Activated T-cell treated with anti-CD3 and anti-CD28 coated beads, Interleukin-2, amount 50 U/mL, for 1 hour (primary cell): ENCODE measurements around the gene TCF4.

Experiments used
- DNase-seq: peaks from one replicate; pipeline ENCODE4 v3.0.0-alpha.2; 2020

Gene TCF4

GRCh38 chr18:55380589-55380988 lies 207.4 kb downstream of the TCF4 start:
- no peak for DNase-seq

- DNase-seq = no peak
These were observed 211.6 kb downstream of the TCF4 start for GRCh38 chr18:55376387-55376786.

DNA sequence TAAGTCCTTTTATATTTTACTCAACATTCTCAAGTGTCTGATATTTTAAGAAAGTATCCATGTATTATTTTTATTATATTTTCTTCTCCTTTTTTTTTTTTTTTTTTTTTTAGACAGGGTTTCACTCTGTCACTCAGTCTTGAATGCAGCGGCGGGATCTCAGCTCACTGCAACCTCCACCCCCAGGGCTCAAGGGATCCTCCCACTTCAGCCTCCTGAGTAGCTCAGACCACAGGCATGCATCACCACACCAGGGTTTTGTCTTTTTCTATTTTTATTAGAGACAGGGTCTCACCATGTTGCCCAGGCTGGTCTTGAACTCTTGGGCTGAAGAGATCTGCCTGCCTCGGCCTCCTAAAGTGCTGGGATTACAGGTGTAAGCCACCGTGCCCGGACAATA lies 212.1 kb downstream of the TCF4 start:
- DNase-seq = no peak

GRCh38 chr18:55374741-55375140 lies 213.3 kb downstream of the TCF4 start:
- no peak for DNase-seq

DNA sequence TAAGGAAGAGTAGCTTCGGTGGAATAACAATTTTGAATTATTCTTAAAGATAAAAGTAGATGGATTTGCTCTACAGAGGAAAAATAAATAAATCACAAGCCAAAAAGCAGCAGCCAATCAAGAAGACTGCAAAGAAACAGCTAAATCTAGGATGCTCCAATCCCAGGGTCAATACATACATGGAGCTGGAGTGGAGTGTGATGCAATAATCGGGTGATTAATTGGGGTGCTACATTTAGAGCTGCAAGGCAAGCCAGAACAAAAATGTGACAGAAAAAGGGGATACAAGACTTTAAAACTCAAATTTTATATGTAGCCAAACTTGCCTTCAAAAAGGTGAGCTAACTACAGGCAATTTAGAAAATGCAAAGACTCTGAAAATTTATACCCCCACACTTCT lies 215.8 kb downstream of the TCF4 start:
- no peak for DNase-seq

- no peak for DNase-seq
These were observed 217.1 kb downstream of the TCF4 start for GRCh38 chr18:55370936-55371335.

GRCh38 chr18:55369346-55369745 lies 218.6 kb downstream of the TCF4 start:
- DNase-seq = no peak

GRCh38 chr18:55365342-55365741 lies 222.7 kb downstream of the TCF4 start:
- no peak for DNase-seq

- no peak for DNase-seq
These were observed 225.7 kb downstream of the TCF4 start for GRCh38 chr18:55362303-55362702.

GRCh38 chr18:55361492-55362250 lies 226.3 kb downstream of the TCF4 start:
- no peak for DNase-seq

DNA sequence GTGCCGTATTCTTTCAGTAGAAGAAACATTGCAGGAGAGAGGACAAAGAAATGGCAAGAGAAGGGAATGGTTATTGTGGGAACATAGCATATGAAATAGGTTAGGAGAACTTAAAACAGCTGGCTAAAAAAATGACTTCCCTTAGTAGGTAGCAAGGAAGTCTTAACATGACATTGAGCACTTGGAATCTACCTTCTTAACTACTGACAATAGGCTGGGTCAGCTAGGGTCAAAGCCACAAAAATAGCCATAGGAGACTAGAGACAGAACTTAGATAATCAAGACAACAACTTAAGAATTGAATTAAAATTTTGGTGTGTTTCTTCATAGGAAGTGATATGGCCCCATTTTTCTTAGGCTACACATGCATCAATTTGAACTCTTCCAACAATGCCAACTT lies 227.9 kb downstream of the TCF4 start:
- no peak for DNase-seq

DNA sequence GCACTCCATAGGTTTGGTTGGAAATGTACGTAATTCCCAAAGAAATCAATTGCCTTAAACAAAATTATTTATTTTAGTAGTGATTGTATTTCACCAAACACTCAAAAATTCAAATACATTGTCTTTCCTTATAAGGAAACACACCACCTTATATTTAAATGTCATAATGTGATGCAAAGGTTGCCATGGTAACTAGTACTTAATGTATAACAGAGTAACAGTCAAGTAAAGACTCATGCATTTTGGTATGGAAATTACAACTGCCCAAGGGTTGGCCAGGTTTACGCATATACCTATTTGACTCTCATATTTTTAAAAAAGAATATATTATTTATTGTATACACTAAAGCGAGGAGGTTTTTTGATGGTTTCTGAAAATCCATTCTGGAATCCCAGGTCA lies 231.2 kb downstream of the TCF4 start:
- no peak for DNase-seq

DNA sequence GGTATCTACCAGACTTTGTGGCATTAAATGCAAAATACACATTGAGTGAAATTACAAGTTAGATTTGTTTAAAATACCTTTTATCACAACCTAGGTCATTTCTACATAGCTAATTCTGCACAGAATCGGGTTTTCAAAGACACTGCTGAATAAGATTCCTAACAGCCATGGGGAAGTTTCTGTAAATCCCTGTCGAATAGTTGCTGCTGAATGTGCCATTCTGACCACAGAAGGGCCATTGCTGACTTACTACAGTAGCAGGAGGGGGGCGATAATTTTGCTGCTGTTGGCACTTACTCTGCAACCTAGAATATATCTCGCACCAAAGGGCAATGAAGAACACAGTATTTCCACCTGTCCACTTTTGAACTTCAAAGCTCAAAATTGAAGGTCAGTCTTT lies 232.8 kb downstream of the TCF4 start:
- DNase-seq = no peak

GRCh38 chr18:55354795-55355194 lies 233.2 kb downstream of the TCF4 start:
- no peak for DNase-seq

DNA sequence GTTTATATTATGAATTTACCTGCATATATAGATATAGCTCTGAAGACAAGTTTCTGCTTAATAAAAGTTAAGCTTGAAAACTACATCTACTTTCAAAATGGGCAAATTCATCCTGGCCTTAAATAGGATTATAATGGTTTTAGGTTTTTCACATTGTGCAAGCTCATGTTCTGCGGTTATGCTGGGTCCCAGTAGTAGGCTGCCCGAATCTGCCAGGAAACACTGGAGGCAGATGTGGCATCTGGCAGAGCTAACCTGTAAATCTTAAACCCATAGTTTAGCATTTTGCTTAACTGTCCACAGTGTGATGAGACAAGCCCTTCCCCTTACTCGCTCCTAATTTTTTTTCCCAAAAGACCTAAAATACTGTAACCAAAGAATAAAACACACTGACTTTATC lies 234.2 kb downstream of the TCF4 start:
- no peak for DNase-seq

DNA sequence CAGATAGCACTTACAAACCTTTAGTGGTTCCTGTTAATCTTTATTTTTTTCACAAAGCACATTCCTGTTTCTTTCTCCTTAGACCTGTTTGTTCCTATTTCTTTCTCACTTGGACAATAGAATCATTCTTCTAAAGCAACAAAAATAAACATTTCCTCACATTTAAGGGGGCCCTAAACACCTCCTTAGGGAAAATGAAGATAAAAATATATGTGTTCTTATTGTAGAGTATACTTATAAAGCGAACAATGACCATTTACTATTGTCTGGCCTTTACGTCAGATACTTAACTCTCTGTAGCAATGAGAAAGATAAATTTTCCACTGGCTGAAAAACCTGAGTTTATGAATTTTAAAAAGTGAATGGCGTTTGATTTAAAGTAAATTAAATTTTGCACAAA lies 234.6 kb downstream of the TCF4 start:
- no peak for DNase-seq

GRCh38 chr18:55351980-55352714 lies 235.8 kb downstream of the TCF4 start:
- DNase-seq = no peak

DNA sequence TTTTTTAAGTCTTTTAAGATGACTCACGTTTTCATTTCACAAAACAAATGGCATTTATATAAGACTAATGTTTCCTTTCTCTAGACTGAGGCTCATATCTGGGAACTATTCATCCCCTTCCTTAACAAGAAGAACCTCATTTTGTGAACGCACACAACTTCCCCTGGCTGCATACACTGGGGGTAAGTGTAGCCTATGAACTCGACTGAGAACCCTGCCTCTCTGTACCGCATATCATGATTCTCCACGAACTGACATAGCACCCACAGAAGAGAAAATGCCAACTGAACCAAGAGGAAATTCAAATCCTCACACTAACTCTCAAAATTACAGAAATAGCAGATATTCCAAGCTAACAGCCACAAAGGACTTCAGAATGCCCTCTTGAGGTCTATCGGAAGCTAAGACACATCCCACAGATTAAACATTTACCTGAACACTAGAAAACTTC lies 236.7 kb downstream of the TCF4 start:
- no peak for DNase-seq

DNA sequence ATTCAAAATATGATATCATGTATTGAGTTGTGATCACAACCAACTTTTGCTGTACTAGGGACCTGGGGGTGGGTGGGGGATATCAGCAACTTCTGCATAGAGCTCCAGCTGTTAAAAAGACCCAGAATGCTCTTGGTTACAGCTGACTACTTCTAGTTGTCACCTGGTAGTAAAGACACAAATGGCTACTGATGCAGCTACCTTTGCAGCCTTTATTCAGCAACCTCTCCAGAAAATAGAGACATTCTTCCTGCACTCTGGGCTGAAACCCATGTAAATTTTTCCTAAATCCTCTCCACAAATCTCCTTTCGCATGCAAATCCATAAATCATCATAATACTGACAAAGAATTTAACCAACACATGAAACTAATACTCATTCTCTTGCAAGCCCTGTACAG lies 238.3 kb downstream of the TCF4 start:
- DNase-seq = no peak

- no peak for DNase-seq
These were observed 240.8 kb downstream of the TCF4 start for GRCh38 chr18:55346961-55347740.

- DNase-seq = no peak
These were observed 241.6 kb downstream of the TCF4 start for GRCh38 chr18:55346387-55346786.

DNA sequence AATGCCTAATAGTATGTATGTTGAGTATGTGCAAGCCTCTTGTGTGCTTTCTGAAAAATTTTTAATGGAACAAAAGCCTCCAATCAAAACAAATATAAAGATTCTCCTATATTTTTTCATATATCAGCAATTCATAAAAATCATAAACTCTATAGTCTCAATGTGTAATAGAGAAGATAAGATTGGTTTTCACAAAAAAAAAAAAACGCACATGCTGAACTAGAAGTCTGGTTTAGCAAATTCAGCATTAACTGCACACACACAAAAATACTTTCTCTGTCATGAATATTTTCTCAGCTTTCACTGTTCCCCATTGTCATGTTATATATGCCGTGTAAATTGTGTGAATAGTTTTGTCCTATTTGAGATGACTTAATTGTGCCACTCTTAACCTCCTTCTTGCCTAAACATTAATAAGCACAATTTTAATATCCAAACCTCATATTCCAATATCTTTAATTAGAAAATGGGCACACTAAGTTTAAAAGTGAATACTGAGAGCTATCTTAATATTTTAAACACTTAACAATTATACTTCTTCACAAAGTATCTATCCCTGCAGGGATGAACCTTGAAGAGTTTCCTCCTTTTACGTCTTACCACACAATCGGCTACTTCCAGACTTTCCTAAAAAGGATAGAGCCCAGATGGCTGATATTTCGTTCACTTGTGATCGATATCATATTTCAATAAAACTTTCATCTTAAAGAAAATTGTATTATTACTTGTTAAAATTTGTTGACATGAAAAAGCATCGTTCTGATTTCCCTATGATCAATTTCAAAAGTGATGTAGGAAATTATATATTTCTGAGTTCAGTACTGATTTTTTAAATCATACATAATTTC lies 242.7 kb downstream of the TCF4 start:
- DNase-seq = no peak
